Mucosa of descending colon (tissue), 3 donors: ENCODE measurements around the gene CLEC4E. TPM values are rescaled to one million over a fixed set of nuclear protein-coding genes. Genes with fewer than 3 reads are reported as not detected.
"Not testable (repeated sequence)": the region's sequence is repeated elsewhere in the genome, so short reads cannot be mapped to it uniquely, and the experiment has no call there.

Source experiments
- ATAC-seq: fragments of 200-7000 bp; cut with Tn5 transposase; one replicate; pipeline ENCODE4 v1.9.1; 2020; ENCODE audit warnings: mild to moderate bottlenecking, moderate library complexity
- DNase-seq, 3 donors: peaks; one replicate each; pipeline ENCODE4 v3.0.0-alpha.2; 2020
- H3K36me3 ChIP-seq: fragments of 200-600 bp; one replicate; pipeline ENCODE4 v1.8.0; 2021; ENCODE audit warnings: low read depth, mild to moderate bottlenecking
- H3K4me1 ChIP-seq: fragments of 200-600 bp; one replicate; pipeline ENCODE4 v1.8.0; 2021; ENCODE audit warnings: low read depth, mild to moderate bottlenecking
- H3K4me3 ChIP-seq: fragments of 200-600 bp; one replicate; pipeline ENCODE4 v1.8.0; 2021; ENCODE audit warnings: mild to moderate bottlenecking
- H3K9me3 ChIP-seq: fragments of 200-600 bp; one replicate; pipeline ENCODE4 v1.8.0; 2021; ENCODE audit warnings: mild to moderate bottlenecking
- intact Hi-C, 2 donors: fragments of 100-400 bp; cut with DNase I in 1 of 2; cut with micrococcal nuclease in 1 of 2; formaldehyde crosslinking; loops; one replicate each; pipeline versions ENCODE4 v1.11.0 to v1.11.1; 2022; cut with DNase I, micrococcal nuclease
- total RNA-seq, 3 donors: library from RNA; stranded (reverse); fragmentation: NEBNext Ultra II Directional in 2 of 3; extraction: Animal tissue kit (Norgen Biotek cat#: 25700) in 2 of 3; gene quantifications; one replicate each; pipeline versions ENCODE4 v1.2.1 to v1.2.4, GENCODE V29; 2021 to 2023
- TF ChIP-seq, protein P1 (sequence below): fragments of 200-600 bp; IDR thresholded peaks from one replicate; pipeline ENCODE4 v1.8.0; 2022; ENCODE audit warnings: antibody characterized with exemption, mild to moderate bottlenecking
- donor health status: DM: no; HTN: no; CAD: no; lungs with moderate emphysema.
- donor health status: DM: no; HTN: no; CAD: no.
- donor health status: DM: no; HTN: yes; CAD: no.

CLEC4E gene
- total RNA-seq, 3 donors from 2014 or later, result 0.55 to 2.3 TPM; not detected in 1

DNA sequence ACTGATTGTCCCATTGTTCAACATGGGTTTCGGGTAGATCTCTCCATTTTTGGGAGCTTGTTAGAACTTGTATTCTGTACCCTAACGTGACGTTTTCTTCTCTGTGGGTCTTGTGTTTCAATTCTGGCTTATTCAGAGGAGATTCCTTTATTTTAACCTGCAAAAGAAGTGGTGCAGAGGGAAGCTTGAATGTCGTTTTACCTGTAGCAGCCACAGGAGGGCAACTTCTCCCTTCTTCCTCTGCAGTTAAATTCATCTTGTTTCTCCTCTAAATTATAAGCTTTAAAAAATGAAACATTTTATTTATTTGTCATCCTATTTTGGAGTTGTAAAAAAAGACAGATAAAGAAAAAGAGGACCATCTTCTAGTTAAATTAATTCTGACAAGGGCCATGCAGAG is 41.1 kb downstream of the CLEC4E start:
- DNase-seq (no peak), ATAC-seq (no peak)
- H3K9me3 ChIP-seq, result no peaks in the 10 kb centered on the region
- H3K36me3 ChIP-seq, result no peaks in the 10 kb centered on the region
- intact Hi-C loops, result no loop called here
- no peaks in the 10 kb centered on the region for H3K4me1 ChIP-seq
- no peak overlapping the region for H3K4me3 ChIP-seq
- TF ChIP-seq, protein P1, sequence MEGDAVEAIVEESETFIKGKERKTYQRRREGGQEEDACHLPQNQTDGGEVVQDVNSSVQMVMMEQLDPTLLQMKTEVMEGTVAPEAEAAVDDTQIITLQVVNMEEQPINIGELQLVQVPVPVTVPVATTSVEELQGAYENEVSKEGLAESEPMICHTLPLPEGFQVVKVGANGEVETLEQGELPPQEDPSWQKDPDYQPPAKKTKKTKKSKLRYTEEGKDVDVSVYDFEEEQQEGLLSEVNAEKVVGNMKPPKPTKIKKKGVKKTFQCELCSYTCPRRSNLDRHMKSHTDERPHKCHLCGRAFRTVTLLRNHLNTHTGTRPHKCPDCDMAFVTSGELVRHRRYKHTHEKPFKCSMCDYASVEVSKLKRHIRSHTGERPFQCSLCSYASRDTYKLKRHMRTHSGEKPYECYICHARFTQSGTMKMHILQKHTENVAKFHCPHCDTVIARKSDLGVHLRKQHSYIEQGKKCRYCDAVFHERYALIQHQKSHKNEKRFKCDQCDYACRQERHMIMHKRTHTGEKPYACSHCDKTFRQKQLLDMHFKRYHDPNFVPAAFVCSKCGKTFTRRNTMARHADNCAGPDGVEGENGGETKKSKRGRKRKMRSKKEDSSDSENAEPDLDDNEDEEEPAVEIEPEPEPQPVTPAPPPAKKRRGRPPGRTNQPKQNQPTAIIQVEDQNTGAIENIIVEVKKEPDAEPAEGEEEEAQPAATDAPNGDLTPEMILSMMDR, result no peak

DNA sequence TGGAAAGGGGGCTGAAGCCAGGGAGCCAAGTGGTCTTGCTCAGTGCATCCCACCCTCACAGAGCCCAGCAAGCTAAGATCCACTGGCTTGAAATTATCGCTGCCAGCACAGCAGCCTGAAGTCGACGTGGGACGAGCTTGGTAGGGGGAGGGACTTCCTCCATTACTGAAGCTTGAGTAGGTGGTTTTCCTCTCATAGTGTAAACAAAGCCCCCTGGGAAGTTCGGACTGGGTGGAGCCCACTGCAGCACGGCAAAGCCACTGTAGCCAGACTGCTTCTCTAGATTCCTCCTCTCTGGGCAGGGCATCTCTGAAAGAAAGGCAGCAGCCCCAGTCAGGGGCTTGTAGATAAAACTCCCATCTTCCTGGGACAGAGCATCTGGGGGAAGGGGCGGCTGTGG is 44.6 kb downstream of the CLEC4E start:
- intact Hi-C loops, DNase-seq, ATAC-seq: not testable (repeated sequence)

DNA sequence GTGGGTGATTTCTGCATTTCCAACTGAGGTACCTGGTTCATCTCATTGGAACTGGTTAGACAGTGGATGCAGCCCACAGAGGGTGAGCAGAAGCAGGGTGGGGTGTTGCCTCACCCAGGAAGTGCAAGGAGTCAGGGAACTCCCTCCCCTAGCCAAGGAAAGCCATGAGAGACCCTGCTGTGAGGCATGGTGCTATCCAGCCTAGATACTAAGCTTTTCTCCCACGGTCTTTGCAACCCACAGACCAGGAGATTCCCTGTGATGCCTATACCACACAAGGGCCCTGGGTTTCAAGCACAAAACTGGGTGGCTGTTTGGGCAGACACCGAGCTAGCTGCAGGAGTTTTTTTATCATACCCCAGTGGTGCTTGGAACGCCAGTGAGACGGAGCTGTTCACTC is 45.0 kb downstream of the CLEC4E start:
- H3K4me3 ChIP-seq, DNase-seq, H3K4me1 ChIP-seq, ATAC-seq, H3K36me3 ChIP-seq, intact Hi-C loops, H3K9me3 ChIP-seq: not testable (repeated sequence)

More for the DNA sequence above, 44.6 kb downstream of the CLEC4E start:
- H3K9me3 ChIP-seq, H3K4me3 ChIP-seq, H3K4me1 ChIP-seq, H3K36me3 ChIP-seq: not testable (repeated sequence)

DNA sequence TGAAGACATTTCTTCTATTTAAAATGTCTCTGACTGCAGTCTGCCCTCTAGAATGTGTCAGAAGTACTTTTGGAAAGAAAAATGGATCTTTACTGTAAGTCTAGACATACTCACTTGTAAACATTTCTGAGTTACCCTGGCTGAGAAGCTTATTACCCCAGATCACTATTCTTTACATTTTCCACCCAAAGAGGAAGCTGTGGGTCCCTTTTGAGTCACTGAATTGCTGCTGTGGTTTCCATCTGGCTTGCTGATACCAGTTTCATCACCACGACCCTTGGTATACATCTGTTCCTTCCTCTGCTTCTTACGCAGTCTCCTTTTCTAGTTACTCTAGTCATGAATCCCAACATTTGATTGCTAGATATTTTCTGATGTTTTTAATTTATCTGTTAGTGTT is 47.6 kb downstream of the CLEC4E start:
- TF ChIP-seq, protein P1, result no peak
- Histone ChIP-seq H3K4me1 (no peaks in the 10 kb centered on the region), H3K9me3 (no peaks in the 10 kb centered on the region), H3K4me3 (no peak overlapping the region), H3K36me3 (no peaks in the 10 kb centered on the region)
- ATAC-seq, result peak; percentile 73
- peak in 1 of 3 donors; percentile 37 for DNase-seq
- intact Hi-C loops, result no loop called here

DNA sequence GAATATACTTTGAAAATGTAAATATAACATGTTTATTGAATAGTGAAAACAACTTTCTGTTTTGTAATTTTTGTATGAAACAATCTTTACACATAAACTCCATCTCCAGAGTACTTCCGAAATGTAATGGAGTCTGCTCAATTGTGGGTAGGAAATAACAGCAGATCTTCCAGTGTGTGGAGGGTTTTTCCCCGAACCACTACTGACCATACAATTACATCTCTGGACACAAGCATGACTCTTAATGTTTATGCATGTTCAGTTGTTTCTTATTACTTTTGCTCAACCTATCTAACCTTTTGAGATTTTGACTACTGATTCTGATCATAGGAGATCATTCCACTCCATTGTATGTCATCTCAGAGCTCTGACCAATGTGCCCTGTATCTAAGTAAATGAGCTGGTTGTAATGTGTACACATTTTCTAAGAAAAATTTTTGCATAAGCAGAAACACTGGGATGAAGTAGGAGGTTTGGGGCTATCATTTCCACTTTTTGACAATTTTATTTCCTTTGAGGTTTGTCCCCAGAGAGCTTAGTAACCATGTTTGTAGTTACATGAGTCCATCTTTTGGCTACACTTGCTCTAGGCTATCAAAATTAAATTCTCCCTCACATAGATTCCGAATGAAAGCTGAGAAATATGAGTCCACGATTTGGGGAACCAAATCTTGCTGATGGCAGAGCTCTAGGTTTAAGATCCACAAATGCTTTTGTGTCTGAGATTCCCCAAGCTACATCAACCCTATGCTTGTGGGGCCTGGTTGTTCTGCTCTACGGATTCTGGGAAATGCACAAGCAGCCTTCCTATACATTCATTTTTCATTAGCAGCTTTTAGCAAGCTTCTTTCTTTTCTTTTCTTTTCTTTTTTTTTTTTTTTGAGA is 48.8 kb downstream of the CLEC4E start:
- intact Hi-C loops, result no loop called here
- Histone ChIP-seq H3K4me3 (no peak overlapping the region), H3K4me1 (no peaks in the 10 kb centered on the region), H3K9me3 (no peaks in the 10 kb centered on the region), H3K36me3 (no peaks in the 10 kb centered on the region)
- DNase-seq (no peak), ATAC-seq (no peak)
- TF ChIP-seq, protein P1, result no peak

Other genes with a start within 250 kb of the CLEC4E start
- gene CLEC6A, start 84.9 kb downstream of the CLEC4E start, total RNA-seq, result not detected
- gene CLEC4D, start 27.4 kb downstream of the CLEC4E start, total RNA-seq, result under 1 TPM in 2 of 3 donors, not detected in 1; 0.39 to 0.41 TPM
- gene AICDA, start 72.0 kb upstream of the CLEC4E start, total RNA-seq, result not detected
- gene MFAP5, start 121.9 kb upstream of the CLEC4E start, total RNA-seq, result 10 to 100 TPM; 10.7 to 43.1 (median 25.0) TPM
- gene RIMKLB, start 157.1 kb upstream of the CLEC4E start, total RNA-seq, result 10 to 100 TPM in 1 of 3 donors, 1 to 10 TPM in 2; 3.7 to 30.9 (median 7.6) TPM